Motor neuron (in vitro differentiated cells): ENCODE measurements around the gene ZNF438. TPM values are rescaled to one million over a fixed set of nuclear protein-coding genes. Genes with fewer than 3 reads are reported as not detected.
"Not testable (repeated sequence)": the region's sequence is repeated elsewhere in the genome, so short reads cannot be mapped to it uniquely, and the experiment has no call there.

ENCODE experiments used
- ATAC-seq, 8 experiments: fragments of 200-7000 bp; cut with Tn5 transposase; replicated peaks in 6 of 8; 2 replicates each; pipeline ENCODE4 v1.8.0; 2021; ENCODE audit warnings: mild to moderate bottlenecking in 8 of 8, moderate library complexity in 8 of 8
- H3K27ac ChIP-seq, 2 donors: fragments of 250-450 bp; sonication (Bioruptor Pico); 2 replicates each; pipeline ENCODE4 v1.9.0; 2021; ENCODE audit warnings: antibody characterized with exemption in 2 of 2, mild to moderate bottlenecking in 2 of 2, moderate library complexity in 1 of 2
- H3K4me1 ChIP-seq, 2 donors: fragments of 250-450 bp; sonication (Bioruptor Pico); replicated peaks in 1 of 2; 2 replicates each; pipeline ENCODE4 v1.6.1; 2021; ENCODE audit warnings: antibody characterized with exemption in 2 of 2, mild to moderate bottlenecking in 2 of 2, moderate library complexity in 1 of 2
- H3K4me3 ChIP-seq, 5 donors: fragments of 250-450 bp; sonication (Bioruptor Pico); 2 replicates each; pipeline ENCODE4 v1.9.0; 2021; ENCODE audit warnings: antibody characterized with exemption in 5 of 5, mild to moderate bottlenecking in 5 of 5, moderate library complexity in 4 of 5
- WGBS, 10 experiments: fragments of 450-650 bp; shearing (Covaris generic); methylation state at CpG; one replicate each; pipeline ENCODE4 v1.0.0; 2022; 5-methylcytosine and 5-hydroxymethylcytosine counted together
- in situ Hi-C, 9 experiments: fragments of 400-800 bp; cut with MboI; loops; one replicate each; pipeline ENCODE4 v1.15.0; 2021; ENCODE audit warnings: low sequenced_read_pairs in 9 of 9, low pct_unique_long_range_greater_than_20kb in 2 of 9; ENCODE audit not compliant: unreplicated experiment in 9 of 9
- total RNA-seq, 8 experiments: library from RNA; unstranded; fragments of 300-600 nt; gene quantifications; 2 replicates each; pipeline versions ENCODE4 v1.2.3 to v1.2.4, GENCODE V29; 2022

ZNF438 gene
- total RNA-seq, 8 experiments from 2014 or later, result 2.1 to 5.3 (median 3.8) TPM

DNA sequence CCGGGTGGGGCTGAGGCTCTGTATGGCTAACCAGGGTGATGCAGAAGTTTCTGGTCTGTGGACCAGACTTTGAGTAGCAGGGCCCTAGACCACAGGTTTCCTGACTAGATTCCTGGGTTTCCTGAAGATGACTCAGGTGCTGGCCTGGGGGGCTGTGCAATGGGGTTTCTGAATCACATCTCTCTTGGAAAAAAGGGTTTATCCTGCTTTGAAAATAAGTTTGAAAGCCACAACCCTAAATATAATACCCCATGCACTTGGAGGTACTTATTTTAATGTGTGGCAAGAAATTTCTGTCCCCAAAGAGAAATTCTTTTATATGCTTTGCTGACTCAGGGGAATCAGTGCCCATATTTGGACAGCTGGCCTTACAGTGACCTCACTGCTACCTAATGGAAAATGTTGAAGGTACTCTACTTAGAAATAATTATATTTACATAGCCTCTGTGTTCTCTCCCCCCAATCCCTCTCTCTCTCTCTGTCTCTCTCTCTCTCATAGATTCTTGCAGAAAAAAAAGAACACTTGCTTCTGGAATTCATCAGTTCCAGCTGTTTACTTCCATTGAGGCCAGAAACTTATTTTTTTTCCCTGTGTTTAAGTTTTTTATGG, 217.7 kb downstream of the ZNF438 start:
- in situ Hi-C loops, result no loop called here
- WGBS, 10 experiments, result 0 to 88% (median 80%) methylated on average over 1 of the region's 1 CpG; no CpG with 5 or more reads in 5 of the 10 experiments
- H3K4me1 ChIP-seq, result peaks cover 30 to 39% of the 10 kb centered on the region in 2 donors
- peak in 5 of 8 experiments; percentile 12 to 31 (median 27) for ATAC-seq
- H3K4me3 ChIP-seq, result no peak overlapping the region
- H3K27ac ChIP-seq, result no peak overlapping the region

DNA sequence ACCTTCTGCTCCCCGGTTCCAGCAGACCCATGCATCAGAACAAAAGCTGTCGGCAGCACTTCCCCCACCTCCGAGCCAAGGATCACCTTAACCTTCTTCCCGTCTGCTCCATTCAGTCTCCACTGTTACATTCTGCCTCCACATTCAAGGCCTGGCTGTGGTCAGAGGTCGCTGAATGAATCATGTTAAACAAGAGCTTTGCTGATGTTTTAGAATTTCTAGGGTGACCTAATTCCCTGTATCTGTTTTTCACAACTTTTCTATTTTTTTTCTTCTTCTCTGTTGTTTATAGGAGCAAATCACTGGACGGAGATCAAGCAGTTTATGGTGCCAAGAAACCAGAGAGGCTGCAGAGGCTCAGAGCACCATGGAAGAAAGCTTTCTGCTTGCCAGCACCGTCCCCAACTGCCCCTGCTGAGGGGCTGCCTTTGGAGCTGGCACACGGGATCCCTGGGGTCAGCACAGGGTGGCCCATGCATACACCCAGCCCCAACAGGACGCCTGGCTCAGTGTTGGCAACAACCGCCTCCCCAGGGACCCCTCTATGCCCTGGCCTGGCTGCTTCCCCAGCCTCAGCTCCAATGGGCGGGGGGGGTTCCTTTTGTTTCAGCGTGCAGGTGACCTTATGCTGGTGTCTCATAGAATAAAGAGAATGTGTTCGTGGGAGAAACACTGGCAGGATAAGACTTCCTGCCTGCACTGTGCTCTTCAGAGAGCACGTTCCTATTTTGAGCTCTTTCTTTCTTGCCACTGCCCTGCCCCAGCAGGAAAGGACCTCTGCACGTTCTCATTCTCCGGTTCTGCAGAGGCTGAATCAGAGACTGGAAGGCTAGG, 219.4 kb downstream of the ZNF438 start:
- peak in 7 of 8 experiments; percentile 35 to 69 (median 57) for ATAC-seq
- Histone ChIP-seq H3K27ac (no peak overlapping the region), H3K4me1 (peaks cover 30 to 39% of the 10 kb centered on the region in 2 donors), H3K4me3 (no peak overlapping the region)
- WGBS, 10 experiments, result 5 to 88% (median 53%) methylated on average over 1 to 9 of the region's 16 CpGs
- in situ Hi-C loops, result no loop called here

GRCh38 chr10:30811276-30812017, 220.2 kb downstream of the ZNF438 start:
- no peak overlapping the region for H3K27ac ChIP-seq
- 49 to 90% (median 71%) methylated on average over 2 to 16 of the region's 16 CpGs for WGBS, 10 experiments
- ATAC-seq, result peak in 1 of 8 experiments; percentile 52
- in situ Hi-C loops, result no loop called here
- no peak overlapping the region for H3K4me3 ChIP-seq
- H3K4me1 ChIP-seq, result peaks cover 27 to 33% of the 10 kb centered on the region in 2 donors

- in situ Hi-C loops, result no loop called here
Measured at GRCh38 chr10:30810416-30810815, 221.2 kb downstream of the ZNF438 start.

GRCh38 chr10:30806850-30807249, 224.8 kb downstream of the ZNF438 start:
- Histone ChIP-seq H3K27ac (no peak overlapping the region), H3K4me1 (peaks cover 7% of the 10 kb centered on the region in 2 donors), H3K4me3 (no peak overlapping the region)
- no peak for ATAC-seq
- in situ Hi-C loops, result no loop called here
- WGBS, 10 experiments, result 40 to 86% (median 66%) methylated on average over 1 to 2 of the region's 2 CpGs; no CpG with 5 or more reads in 7 of the 10 experiments

More at GRCh38 chr10:30810416-30810815, 221.2 kb downstream of the ZNF438 start:
- no peak overlapping the region for H3K27ac ChIP-seq
- 76 to 100% (median 94%) methylated on average over 2 to 4 of the region's 5 CpGs; no CpG with 5 or more reads in 5 of the 10 experiments for WGBS, 10 experiments
- peaks cover 21 to 23% of the 10 kb centered on the region in 2 donors for H3K4me1 ChIP-seq
- no peak overlapping the region for H3K4me3 ChIP-seq
- ATAC-seq, result peak in 1 of 8 experiments; percentile 5

DNA sequence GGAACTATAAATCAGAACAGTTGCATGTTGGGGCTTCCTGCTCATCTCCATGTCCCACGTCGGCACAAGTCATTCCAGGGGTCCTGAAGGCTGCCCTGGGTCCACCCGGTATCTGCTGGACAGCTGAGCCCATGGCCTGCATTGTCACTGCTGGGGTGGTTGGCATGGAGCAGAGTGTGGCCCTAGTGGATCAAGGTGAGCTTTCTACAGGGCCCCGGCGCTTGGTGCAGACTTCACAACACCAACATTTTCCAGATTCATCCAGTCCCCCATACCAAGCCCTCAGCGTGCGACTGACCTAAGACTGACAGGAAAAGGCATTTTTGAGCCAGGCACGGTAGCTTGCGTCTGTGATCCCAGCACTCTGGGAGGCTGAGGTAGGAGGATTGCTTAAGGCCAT, 226.6 kb downstream of the ZNF438 start:
- WGBS, 10 experiments, result 20 to 100% (median 89%) methylated on average over 1 to 6 of the region's 9 CpGs; no CpG with 5 or more reads in 3 of the 10 experiments
- Histone ChIP-seq H3K4me3 (no peak overlapping the region), H3K4me1 (no peaks in the 10 kb centered on the region), H3K27ac (no peak overlapping the region)
- ATAC-seq, result no peak
- in situ Hi-C loops, result no loop called here

DNA sequence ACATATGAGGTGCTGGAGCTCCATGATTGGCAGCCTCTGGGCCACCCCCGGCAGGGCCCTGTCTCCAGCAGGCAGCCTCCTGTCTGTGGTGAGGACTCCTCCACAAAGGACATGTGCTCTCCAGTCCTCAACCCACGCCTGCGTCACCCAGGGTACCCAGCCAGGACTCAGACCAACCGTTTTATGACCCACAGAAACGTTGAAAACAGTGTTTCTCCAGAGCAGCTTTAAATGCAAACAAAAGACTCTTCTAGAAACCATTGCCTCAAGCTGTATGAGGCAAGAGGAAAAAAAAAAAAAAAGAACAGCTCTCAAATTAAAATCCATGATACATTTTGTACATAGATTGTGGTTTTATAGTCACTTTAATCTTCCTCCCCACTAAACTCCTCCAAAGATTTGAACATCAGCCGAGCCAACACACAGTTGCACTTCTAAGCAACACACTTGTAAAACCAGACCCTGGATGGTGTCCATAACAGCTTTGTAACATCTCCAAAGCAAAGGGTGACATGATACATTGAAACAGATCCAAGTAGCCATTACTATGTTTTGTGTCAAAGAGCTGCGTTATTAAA, 227.1 kb downstream of the ZNF438 start:
- Histone ChIP-seq H3K27ac (no peak overlapping the region), H3K4me1 (peaks cover under 1 to 2% of the 10 kb centered on the region in 2 donors), H3K4me3 (no peak overlapping the region)
- in situ Hi-C loops, result no loop called here
- 10 to 100% (median 66%) methylated on average over 2 to 5 of the region's 7 CpGs; no CpG with 5 or more reads in 2 of the 10 experiments for WGBS, 10 experiments
- peak in 3 of 8 experiments; percentile 17 to 42 (median 32) for ATAC-seq

GRCh38 chr10:30803892-30804322, 227.8 kb downstream of the ZNF438 start:
- ATAC-seq, result peak in 3 of 8 experiments; percentile 68 to 93 (median 84)
- in situ Hi-C loops, result no loop called here
- Histone ChIP-seq H3K27ac (no peak overlapping the region), H3K4me1 (peaks cover 7 to 8% of the 10 kb centered on the region in 2 donors), H3K4me3 (no peak overlapping the region)
- 0 to 100% (median 56%) methylated on average over 1 to 4 of the region's 5 CpGs; no CpG with 5 or more reads in 3 of the 10 experiments for WGBS, 10 experiments

- WGBS, 10 experiments, result 50 to 100% (median 82%) methylated on average over 1 to 3 of the region's 3 CpGs; no CpG with 5 or more reads in 4 of the 10 experiments
- H3K4me1 ChIP-seq, result peaks cover 14 to 15% of the 10 kb centered on the region in 2 donors
- in situ Hi-C loops, result no loop called here
- H3K4me3 ChIP-seq, result no peak overlapping the region
- H3K27ac ChIP-seq, result no peak overlapping the region
- no peak for ATAC-seq
Measured at GRCh38 chr10:30803058-30803457, 228.6 kb downstream of the ZNF438 start.

GRCh38 chr10:30800368-30800767, 231.3 kb downstream of the ZNF438 start:
- in situ Hi-C loops, result no loop called here
- 71 to 100% (median 100%) methylated on average over 1 of the region's 2 CpGs; no CpG with 5 or more reads in 5 of the 10 experiments for WGBS, 10 experiments
- Histone ChIP-seq H3K27ac (no peak overlapping the region), H3K4me3 (no peak overlapping the region), H3K4me1 (peaks cover 14 to 15% of the 10 kb centered on the region in 2 donors)
- ATAC-seq, result no peak

DNA sequence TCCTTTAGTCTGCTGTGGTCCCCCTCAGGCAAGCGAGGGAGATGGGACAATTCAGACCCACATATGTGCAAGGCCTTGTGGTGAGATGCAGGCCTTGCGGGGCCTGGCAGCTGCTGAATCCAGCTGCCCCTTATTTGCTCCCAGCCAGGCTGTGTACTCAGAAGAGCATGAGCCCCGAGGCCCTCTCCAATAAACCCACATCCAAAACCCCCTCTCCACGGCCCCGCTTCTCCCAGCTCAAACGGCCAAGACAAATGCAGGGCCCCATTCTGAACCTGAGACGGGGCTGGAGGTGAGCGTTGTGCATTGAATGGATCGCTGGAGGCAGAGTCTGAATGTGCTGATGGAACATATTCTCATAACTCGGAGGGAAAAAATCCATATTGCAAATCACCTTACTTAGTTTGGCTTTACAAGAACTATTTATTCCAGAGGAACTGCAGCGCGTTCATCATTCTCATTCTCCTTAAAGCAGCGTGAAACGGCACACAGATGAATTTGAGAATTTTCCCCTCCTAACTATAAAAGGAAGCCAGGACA, 232.9 kb downstream of the ZNF438 start:
- WGBS, 10 experiments, result 20 to 78% (median 60%) methylated on average over 1 to 7 of the region's 14 CpGs; no CpG with 5 or more reads in 2 of the 10 experiments
- peak in 4 of 8 experiments; percentile 15 to 94 (median 51) for ATAC-seq
- in situ Hi-C loops, result loop anchor here in 5 of 9 experiments (25.0 kb wide), 3 partner anchors 514 to 1014 kb away; partner anchors contain the start of gene ZEB1 (in 2 of the 5)
- no peak overlapping the region for H3K4me3 ChIP-seq
- peaks cover 14 to 15% of the 10 kb centered on the region in 2 donors for H3K4me1 ChIP-seq
- peak overlapping the region; percentile 74 to 76 for H3K27ac ChIP-seq

DNA sequence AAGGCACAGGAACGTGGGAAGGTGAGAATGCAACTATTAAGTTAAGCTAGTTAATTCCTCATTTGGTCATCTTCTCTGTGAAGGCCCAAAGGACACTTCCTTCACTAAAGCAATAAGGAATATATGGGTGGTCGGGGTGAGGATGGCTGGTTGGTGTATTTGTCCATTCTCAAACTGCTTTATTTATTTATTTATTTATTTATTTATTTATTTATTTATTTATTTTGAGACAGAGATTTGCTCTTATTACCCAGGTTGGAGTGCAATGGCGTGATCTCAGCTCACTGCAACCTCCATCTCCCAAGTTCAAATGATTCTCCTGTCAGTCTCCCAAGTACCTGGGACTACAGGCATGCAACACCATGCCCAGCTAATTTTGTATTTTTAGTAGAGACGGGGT, 236.6 kb downstream of the ZNF438 start:
- in situ Hi-C loops, result loop anchor here in 5 of 9 experiments (25.0 kb wide), 3 partner anchors 517 to 1017 kb away; partner anchors contain the start of gene ZEB1 (in 2 of the 5)
- peaks cover 14 to 15% of the 10 kb centered on the region in 2 donors for H3K4me1 ChIP-seq

More for the DNA sequence above, 236.6 kb downstream of the ZNF438 start:
- H3K27ac ChIP-seq, ATAC-seq, H3K4me3 ChIP-seq: not testable (repeated sequence)
- 60 to 100% (median 83%) methylated on average over 1 to 4 of the region's 4 CpGs; no CpG with 5 or more reads in 2 of the 10 experiments for WGBS, 10 experiments
